Retinal pigment epithelial cell (primary cell): ENCODE results near the gene GNG8.

Source experiments
- DNase-seq: peaks from one replicate; pipeline ENCODE4 v3.0.0-alpha.2; 2010; ENCODE audit warnings: low read depth
- H3K4me3 ChIP-seq: 2 replicates; pipeline ENCODE4 v1.5.1; 2011; ENCODE audit warnings: mild to moderate bottlenecking, low read length, control low read depth, moderate library complexity
- TF ChIP-seq, protein P1 (sequence below): conservative IDR thresholded peaks from 2 replicates; pipeline ENCODE4 v1.5.1; 2011; ENCODE audit warnings: low read depth, low read length, control low read depth, inconsistent platforms

GNG8 gene

DNA sequence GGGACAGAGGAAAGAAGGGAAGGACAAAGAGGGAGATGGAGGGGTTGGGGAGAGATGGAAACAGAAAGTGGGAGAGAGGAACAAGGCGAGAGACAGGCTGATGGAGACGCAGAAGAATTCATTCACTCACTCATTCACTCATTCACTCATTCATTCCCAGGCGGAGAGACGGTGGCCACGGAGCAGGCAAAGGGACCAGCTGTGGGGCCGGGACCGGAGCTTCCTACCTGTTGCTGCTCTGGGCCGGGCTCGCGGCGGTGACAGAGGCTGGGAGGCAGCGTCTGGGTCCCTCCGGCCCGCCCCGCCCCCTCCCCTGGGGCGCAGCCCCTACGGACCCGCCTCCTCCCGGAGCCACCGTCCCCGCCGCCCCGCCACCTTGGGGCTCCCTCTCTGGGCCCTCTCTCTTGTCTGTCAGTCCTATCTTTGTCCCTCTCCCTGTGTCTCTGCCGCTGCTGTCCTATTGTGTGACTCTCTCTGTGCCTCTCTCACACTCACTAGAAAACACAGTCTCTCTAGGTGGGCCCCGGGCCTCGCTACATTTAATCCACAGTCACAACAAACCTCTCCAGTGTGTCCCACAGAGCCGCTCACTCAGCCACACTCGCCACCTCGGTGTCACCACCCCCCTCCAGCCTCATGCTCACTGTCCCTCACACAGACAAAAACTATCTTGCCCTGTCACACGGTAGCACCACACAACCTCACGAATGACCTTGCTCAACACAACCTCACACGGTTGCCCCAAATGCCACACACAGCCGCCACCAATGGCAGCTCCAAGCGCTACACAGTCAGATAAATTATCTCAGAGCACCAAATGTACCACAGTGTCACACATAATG is at the start of gene GNG8:
TSS of gene GNG8 (minus strand) at position 283 of the 842 bp plus-strand sequence. CDS start 1,520 bp downstream, outside the sequence.
- no peak within 1 kb of the TSS for H3K4me3 ChIP-seq
- TF ChIP-seq, protein P1, sequence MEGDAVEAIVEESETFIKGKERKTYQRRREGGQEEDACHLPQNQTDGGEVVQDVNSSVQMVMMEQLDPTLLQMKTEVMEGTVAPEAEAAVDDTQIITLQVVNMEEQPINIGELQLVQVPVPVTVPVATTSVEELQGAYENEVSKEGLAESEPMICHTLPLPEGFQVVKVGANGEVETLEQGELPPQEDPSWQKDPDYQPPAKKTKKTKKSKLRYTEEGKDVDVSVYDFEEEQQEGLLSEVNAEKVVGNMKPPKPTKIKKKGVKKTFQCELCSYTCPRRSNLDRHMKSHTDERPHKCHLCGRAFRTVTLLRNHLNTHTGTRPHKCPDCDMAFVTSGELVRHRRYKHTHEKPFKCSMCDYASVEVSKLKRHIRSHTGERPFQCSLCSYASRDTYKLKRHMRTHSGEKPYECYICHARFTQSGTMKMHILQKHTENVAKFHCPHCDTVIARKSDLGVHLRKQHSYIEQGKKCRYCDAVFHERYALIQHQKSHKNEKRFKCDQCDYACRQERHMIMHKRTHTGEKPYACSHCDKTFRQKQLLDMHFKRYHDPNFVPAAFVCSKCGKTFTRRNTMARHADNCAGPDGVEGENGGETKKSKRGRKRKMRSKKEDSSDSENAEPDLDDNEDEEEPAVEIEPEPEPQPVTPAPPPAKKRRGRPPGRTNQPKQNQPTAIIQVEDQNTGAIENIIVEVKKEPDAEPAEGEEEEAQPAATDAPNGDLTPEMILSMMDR: no peak
- no peak for DNase-seq

DNA sequence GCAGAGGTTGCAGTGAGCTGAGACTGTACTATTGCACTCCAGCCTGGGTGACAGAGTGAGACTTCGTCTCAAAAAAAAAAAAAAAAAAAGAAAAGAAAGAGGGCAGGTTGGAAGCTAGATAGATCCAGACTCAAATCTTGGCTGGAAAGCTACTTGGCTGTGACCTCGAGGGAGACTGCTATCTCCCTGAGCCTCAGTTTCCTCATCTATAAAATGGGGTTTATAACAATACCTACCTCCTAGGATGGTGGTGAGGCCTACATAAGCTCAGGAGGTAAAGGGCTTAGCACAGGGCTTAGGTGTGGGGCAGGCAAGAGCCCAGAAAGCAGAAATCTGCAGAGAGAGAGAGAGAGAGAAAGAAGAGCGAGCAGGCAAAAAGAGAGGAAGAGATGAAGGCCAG is 49.2 kb upstream of the GNG8 start:
- no peak for DNase-seq
- TF ChIP-seq, protein P1: no peak
- no peak overlapping the region for H3K4me3 ChIP-seq

DNA sequence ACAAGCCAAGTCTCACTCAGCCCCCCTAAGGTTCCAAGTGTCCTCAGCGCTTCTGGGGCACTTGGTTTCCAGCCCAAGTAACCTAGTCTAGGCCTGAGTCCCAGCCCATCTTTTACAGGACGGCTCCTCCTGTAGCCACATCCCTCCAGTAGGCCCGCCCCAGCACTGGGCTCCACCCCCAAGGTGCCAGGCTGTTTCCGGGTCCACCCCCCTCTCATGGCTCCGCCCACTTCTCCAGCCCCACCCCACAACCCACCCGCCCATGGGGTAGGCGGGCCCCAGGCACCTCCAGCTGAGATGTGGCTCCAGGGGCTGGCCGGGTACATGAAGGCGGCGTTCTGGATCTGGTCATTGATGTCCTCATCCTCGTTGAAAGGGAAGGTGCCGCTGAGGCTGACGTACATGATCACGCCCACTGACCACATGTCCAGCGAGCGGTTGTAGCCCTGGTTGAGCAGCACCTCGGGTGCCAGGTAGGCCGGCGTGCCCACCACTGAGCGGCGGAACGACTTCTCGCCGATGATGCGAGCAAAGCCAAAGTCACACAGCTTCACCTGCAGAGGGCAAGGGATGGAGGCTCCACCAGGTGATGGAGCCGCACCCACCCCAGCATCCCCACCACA is 42.2 kb upstream of the GNG8 start:
- TF ChIP-seq, protein P1: no peak
- DNase-seq: no peak
- H3K4me3 ChIP-seq: no peak overlapping the region

DNA sequence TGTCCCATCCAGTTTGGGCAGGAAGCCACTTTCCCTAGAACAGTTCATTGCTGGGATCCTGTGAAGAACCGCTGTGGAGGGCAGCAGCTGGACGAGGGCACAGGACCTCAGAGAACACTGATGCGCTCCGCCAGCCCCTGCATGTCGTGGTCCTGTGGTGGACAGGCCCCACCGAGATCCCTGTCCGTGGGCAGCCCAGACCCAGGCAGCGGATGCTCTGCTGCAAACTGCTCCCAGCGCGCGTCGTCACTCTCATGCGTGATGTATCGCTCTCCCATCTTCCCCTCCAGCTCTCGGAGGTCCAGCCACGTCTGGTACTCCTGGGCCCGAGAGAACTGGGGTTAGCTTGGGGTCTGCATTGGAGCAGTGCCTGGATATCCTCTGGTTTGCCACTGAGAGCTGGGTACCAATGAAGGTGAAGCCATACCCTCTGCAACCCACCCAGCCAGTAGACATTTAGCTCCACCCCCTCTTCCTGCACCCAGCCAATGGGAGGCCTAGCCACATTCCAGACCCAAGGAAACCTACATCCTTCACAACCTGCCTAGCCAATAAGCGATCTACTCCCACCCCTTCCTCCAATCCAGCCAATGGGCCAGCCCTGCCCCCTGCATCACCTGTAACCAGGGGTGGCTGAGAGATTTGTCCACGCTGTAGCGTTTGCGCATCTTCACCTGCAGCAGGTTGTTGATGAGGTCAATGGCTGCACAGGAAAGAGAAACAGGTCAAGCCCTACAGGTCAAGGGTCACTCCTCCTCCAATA is 38.6 kb upstream of the GNG8 start:
- DNase-seq: no peak
- H3K4me3 ChIP-seq: no peak overlapping the region
- TF ChIP-seq, protein P1: no peak

DNA sequence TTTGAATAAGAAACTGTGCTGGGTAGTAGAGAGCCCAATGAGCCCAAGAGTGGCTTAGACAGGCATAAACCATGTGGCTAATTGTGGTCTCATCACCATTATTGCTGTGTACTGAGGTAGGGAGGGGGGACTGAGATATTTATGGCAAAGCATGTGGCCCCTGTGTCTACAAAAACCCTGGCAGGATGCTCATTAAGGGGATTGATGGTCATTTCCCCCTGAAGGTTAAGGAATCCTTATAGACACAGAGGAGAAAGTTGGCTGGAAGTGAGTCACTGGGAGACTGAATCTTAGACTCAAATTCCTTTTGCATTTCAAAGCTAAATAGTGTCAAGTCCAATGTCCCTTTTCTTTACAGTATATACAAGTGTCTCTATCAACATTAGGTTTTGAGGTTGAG is 34.8 kb upstream of the GNG8 start:
- no peak overlapping the region for H3K4me3 ChIP-seq
- no peak for DNase-seq
- TF ChIP-seq, protein P1: no peak

DNA sequence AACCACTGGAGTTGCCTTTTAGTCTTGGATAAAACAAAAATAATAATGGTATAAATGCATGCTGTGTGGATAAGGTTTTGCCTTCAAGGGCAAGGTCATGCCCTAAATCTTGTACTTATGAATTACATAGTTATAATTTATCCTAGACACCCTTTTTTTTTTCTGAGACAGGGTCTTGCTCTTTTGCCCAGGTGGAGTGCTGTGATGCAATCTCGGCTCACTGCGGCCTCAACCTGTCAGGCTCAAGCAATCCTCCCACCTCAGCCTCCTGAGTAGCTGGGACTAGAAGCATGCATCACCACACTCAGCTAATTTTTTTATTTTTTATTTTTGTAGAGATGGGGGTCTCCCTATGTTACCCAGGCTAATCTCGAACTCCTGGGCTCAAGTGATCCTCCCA is 32.7 kb upstream of the GNG8 start:
- no peak overlapping the region for H3K4me3 ChIP-seq
- TF ChIP-seq, protein P1: no peak
- DNase-seq: no peak
